ENCODE results near the gene MGP. TPM values are rescaled to one million over a fixed set of nuclear protein-coding genes. Genes with fewer than 3 reads are reported as not detected.

The MGP gene
- 79.8 and 89.3 TPM in 2 replicates for total RNA-seq (2021)
- Bru-seq, nascent RNA = percentile 74 among the genes with signal in this experiment
- percentile 66 among the genes with signal in this experiment for BruChase-seq, experiment 1, labeled RNA remaining after a 2-hour chase
- BruChase-seq, experiment 2, labeled RNA remaining after a 6-hour chase = percentile 89 among the genes with signal in this experiment
- long read RNA-seq, transcript MGP-203 (4 exons, 1,405 nt) = major isoform, 55 of 61 reads
- long read RNA-seq, partial matches to known transcripts = 1 of 61 reads
- long read RNA-seq, other reads (novel, unspliced or antisense) = 5 of 61 reads

GRCh38 chr12:14885718-14886221 lies at the start of gene MGP:
Gene MGP, minus strand, starts transcription at chr12:14885854. Its CDS starts 63 bp downstream, at chr12:14885791.
- Histone ChIP-seq H2AFZ (peak within 1 kb of the TSS; percentile 70), H3K27me3 (ENCODE audit: insufficient read depth, low read depth) (no peaks in the 10 kb centered on the region), H3K27ac (peak within 1 kb of the TSS; percentile 59), H3K36me3 (ENCODE audit: low read depth) (0 out of 2 replicates have a peak, but pooled peaks cover 3% of the 10 kb centered on the region), H3K4me3 (peak within 1 kb of the TSS; percentile 52), H3K9me3 (ENCODE audit: insufficient read depth, low read depth) (no peaks in the 10 kb centered on the region; the same call in 1 of the 2 replicates), H3K4me2 (peak within 1 kb of the TSS; percentile 79), H3F3A (ENCODE audit: insufficient read depth, low read depth) (peaks cover 34% of the 10 kb centered on the region; the same call in 1 of the 2 replicates), H3K9me2 (ENCODE audit: insufficient read depth) (no peaks in the 10 kb centered on the region), H4K20me1 (ENCODE audit: insufficient read depth) (no peaks in the 10 kb centered on the region), H3K79me2 (ENCODE audit: low read depth) (0 out of 2 replicates have a peak, but pooled peaks cover 8% of the 10 kb centered on the region), H3K4me1 (replicated peaks; ENCODE audit: insufficient read depth) (peaks cover 48% of the 10 kb centered on the region)
- no TSS peak for BruUV-seq (replicated peaks)
- intact Hi-C loops (cut with micrococcal nuclease; ENCODE audit: unreplicated experiment) = loop anchor here (1.0 to 2.0 kb wide), 2 partner anchors 44 to 67 kb away; no protein-coding TSS in a partner anchor
- POLR2A ChIA-PET (ENCODE audit: unreplicated experiment) = interaction anchor here (0.6 to 0.7 kb wide), 3 partner anchors 10 to 92 kb away, joined by 4 to 9 read pairs (median 8); no protein-coding TSS in a partner anchor
- DNase-seq = peak; percentile 45 to 51
- TF ChIP-seq, protein P1, sequence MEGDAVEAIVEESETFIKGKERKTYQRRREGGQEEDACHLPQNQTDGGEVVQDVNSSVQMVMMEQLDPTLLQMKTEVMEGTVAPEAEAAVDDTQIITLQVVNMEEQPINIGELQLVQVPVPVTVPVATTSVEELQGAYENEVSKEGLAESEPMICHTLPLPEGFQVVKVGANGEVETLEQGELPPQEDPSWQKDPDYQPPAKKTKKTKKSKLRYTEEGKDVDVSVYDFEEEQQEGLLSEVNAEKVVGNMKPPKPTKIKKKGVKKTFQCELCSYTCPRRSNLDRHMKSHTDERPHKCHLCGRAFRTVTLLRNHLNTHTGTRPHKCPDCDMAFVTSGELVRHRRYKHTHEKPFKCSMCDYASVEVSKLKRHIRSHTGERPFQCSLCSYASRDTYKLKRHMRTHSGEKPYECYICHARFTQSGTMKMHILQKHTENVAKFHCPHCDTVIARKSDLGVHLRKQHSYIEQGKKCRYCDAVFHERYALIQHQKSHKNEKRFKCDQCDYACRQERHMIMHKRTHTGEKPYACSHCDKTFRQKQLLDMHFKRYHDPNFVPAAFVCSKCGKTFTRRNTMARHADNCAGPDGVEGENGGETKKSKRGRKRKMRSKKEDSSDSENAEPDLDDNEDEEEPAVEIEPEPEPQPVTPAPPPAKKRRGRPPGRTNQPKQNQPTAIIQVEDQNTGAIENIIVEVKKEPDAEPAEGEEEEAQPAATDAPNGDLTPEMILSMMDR (conservative IDR thresholded peaks at IDR 0.05) = no peak
- TF ChIP-seq EZH2 (IDR thresholded peaks at IDR 0.05; ENCODE audit: low read depth) = no peak
- CTCF ChIA-PET = interaction anchor here (1.4 kb wide), 1 partner anchor 43 kb away, joined by 4 read pairs; no protein-coding TSS in a partner anchor

DNA sequence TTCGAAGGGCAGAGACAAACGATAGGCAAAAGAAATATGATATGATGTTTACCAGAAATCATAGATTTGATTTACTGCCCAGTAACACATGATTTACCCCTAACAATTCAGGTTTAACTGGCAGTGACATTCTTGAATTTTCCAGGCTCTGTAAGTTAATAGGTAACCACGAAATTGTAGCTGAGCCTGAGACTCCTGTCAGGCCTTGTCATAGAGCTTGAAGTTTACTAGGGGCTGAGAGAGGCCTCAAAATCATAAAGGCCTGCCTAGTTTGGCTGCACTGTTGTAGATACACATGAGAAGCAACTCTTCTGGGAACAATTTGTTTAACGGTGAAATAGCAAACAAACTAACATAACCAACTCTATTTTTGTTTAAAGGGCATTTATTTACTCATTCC lies 49.4 kb upstream of the MGP start:
- no peaks in the 10 kb centered on the region for H3K9me2 ChIP-seq (ENCODE audit: insufficient read depth)
- peak overlapping the region; percentile 63 for H2AFZ ChIP-seq
- H3K27me3 ChIP-seq (ENCODE audit: insufficient read depth, low read depth) = no peaks in the 10 kb centered on the region
- ChIA-PET CTCF (no interaction called here), POLR2A (ENCODE audit: unreplicated experiment) (interaction anchor here (0.6 kb wide), 1 partner anchor 17 kb away, joined by 4 read pairs; no protein-coding TSS in a partner anchor)
- peaks cover 9% of the 10 kb centered on the region for H3K9me3 ChIP-seq (ENCODE audit: insufficient read depth, low read depth)
- H3K36me3 ChIP-seq (ENCODE audit: low read depth) = peaks cover 15% of the 10 kb centered on the region
- peak overlapping the region; percentile 97 for H3K27ac ChIP-seq
- H3K4me1 ChIP-seq (replicated peaks; ENCODE audit: insufficient read depth) = peaks cover 59% of the 10 kb centered on the region
- peaks cover 39% of the 10 kb centered on the region for H3F3A ChIP-seq (ENCODE audit: insufficient read depth, low read depth)
- DNase-seq = peak; percentile 11 to 62
- H3K4me2 ChIP-seq = 0 out of 2 replicates have a peak overlapping the region, but pooled peaks have one; percentile 12
- BruUV-seq (replicated peaks) = no TSS peak
- intact Hi-C loops (cut with micrococcal nuclease; ENCODE audit: unreplicated experiment) = no loop called here
- H3K4me3 ChIP-seq = no peak overlapping the region
- H3K79me2 ChIP-seq (ENCODE audit: low read depth) = no peaks in the 10 kb centered on the region
- TF ChIP-seq, protein P1 (conservative IDR thresholded peaks at IDR 0.05) = no peak
- TF ChIP-seq EZH2 (IDR thresholded peaks at IDR 0.05; ENCODE audit: low read depth) = no peak
- H4K20me1 ChIP-seq (ENCODE audit: insufficient read depth) = no peaks in the 10 kb centered on the region

GRCh38 chr12:14934511-14934910 lies 48.9 kb upstream of the MGP start:
- no peak for DNase-seq
- ChIA-PET POLR2A (ENCODE audit: unreplicated experiment) (no interaction called here), CTCF (interaction anchor here (0.6 to 0.7 kb wide), 3 partner anchors 83 to 157 kb away, joined by 4 to 10 read pairs (median 4); no protein-coding TSS in a partner anchor)
- Histone ChIP-seq H3K4me1 (replicated peaks; ENCODE audit: insufficient read depth) (peaks cover 64% of the 10 kb centered on the region), H2AFZ (peak overlapping the region; percentile 63), H3K9me2 (ENCODE audit: insufficient read depth) (no peaks in the 10 kb centered on the region), H3K79me2 (ENCODE audit: low read depth) (no peaks in the 10 kb centered on the region), H3K27ac (peak overlapping the region; percentile 97), H3K4me3 (no peak overlapping the region), H3K4me2 (0 out of 2 replicates have a peak overlapping the region, but pooled peaks have one; percentile 12), H3K36me3 (ENCODE audit: low read depth) (peaks cover 15% of the 10 kb centered on the region), H3F3A (ENCODE audit: insufficient read depth, low read depth) (peaks cover 40% of the 10 kb centered on the region), H3K9me3 (ENCODE audit: insufficient read depth, low read depth) (peaks cover 9% of the 10 kb centered on the region), H4K20me1 (ENCODE audit: insufficient read depth) (no peaks in the 10 kb centered on the region), H3K27me3 (ENCODE audit: insufficient read depth, low read depth) (no peaks in the 10 kb centered on the region)
- TF ChIP-seq, protein P1 (conservative IDR thresholded peaks at IDR 0.05) = no peak
- no peak for TF ChIP-seq EZH2 (IDR thresholded peaks at IDR 0.05; ENCODE audit: low read depth)
- BruUV-seq (replicated peaks) = no TSS peak
- intact Hi-C loops (cut with micrococcal nuclease; ENCODE audit: unreplicated experiment) = no loop called here

Data from PC-9 (cell line).